ENCODE data around the gene LGMN. TPM values are rescaled to one million over a fixed set of nuclear protein-coding genes. Genes with fewer than 3 reads are reported as not detected.

Gene LGMN
- total and polyA plus RNA-seq, 2 of the 8 experiments (the other 6 are each of a cell fraction or from before 2014, with no cell fraction given) = 57.4 to 83.4 TPM

DNA sequence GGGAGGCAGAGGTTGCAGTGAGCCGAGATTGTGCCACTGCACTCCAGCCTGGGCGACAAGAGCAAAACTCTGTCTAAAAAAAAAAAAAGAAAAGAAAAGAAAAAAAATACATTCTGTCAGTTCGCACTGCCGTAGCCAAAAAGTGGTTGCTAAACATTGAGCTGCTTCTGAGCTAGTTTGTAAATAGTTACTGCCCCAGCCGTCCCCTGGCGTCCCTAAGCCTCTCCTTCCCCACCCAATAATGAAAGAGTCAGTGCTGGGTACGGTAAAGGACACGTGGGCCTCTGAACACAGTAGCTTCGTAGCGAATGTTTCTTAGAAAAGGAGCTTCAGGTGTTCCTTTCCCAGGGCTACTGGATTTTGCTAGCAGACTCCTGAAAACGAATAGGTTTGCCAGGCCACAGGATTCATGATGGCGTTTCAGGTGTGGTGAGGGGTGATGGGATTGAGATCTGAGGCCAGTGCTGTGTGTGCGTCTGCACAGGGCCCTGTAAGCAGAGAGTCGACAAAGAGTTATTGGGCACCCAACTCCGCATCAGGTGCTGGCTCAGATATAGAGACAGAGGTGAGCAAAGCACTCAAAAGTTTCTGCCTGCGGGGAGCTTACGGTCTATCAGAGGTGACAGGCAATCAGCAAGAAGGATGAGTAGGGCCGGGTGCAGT is 94.1 kb downstream of the LGMN start (continued):
- no peak for TF ChIP-seq EP300 (IDR thresholded peaks at IDR 0.05; ENCODE audit: borderline replicate concordance in 1 of 2, low read depth in 2 of 2, low read length in 2 of 2)
- no peak for TF ChIP-seq POU5F1 (IDR thresholded peaks at IDR 0.05; ENCODE audit: low read depth, low read length)
- TF ChIP-seq HDAC6 (IDR thresholded peaks at IDR 0.05; ENCODE audit: low read depth, low read length) = no peak
- TF ChIP-seq NRF1 (IDR thresholded peaks at IDR 0.05; ENCODE audit: low read depth, low read length) = no peak
- no peak for TF ChIP-seq SP2 (IDR thresholded peaks at IDR 0.05; ENCODE audit: low read length)
- TF ChIP-seq CBX8 (IDR thresholded peaks at IDR 0.05; ENCODE audit: borderline replicate concordance, low read depth, low read length) = no peak

Other genes with a start within 250 kb of the LGMN start
- 1.5 and 1.9 TPM in 2 replicates for gene RIN3, start 234.8 kb downstream of the LGMN start, total RNA-seq (2021; fragmentation: NEBNext Ultra II Directional; extraction: Animal tissue kit (Norgen Biotek cat#: 25700))
- 0.59 and 0.78 TPM in 2 replicates for gene RIN3, start 234.8 kb downstream of the LGMN start, polyA plus RNA-seq (2011; rRNA removed)
- gene GOLGA5, start 45.7 kb upstream of the LGMN start, total RNA-seq (2021; fragmentation: NEBNext Ultra II Directional; extraction: Animal tissue kit (Norgen Biotek cat#: 25700)) = 23.2 and 25.4 TPM in 2 replicates
- gene GOLGA5, start 45.7 kb upstream of the LGMN start, polyA plus RNA-seq (2011; rRNA removed) = 7.9 and 13.0 TPM in 2 replicates
- 15.7 and 17.5 TPM in 2 replicates for gene CHGA, start 174.5 kb upstream of the LGMN start, total RNA-seq (2021; fragmentation: NEBNext Ultra II Directional; extraction: Animal tissue kit (Norgen Biotek cat#: 25700))
- 18.2 and 28.2 TPM in 2 replicates for gene CHGA, start 174.5 kb upstream of the LGMN start, polyA plus RNA-seq (2011; rRNA removed)

All from H1 (cell line).